ENCODE results near the gene RHOG.
A peak's percentile ranks its signal among the peaks of the same experiment; 100 is the strongest.
"Not testable (repeated sequence)": the region's sequence is repeated elsewhere in the genome, so short reads cannot be mapped to it uniquely, and the experiment has no call there.

Gene RHOG

GRCh38 chr11:3832816-3833215, 7.9 kb downstream of the RHOG start:
- no peak for DNase-seq

- peak; percentile 33 for DNase-seq
Measured at GRCh38 chr11:3831378-3832239, 9.2 kb downstream of the RHOG start.

- no peak for DNase-seq
Measured at GRCh38 chr11:3830730-3831129, 10.0 kb downstream of the RHOG start.

- no peak for DNase-seq
Measured at GRCh38 chr11:3830088-3830487, 10.7 kb downstream of the RHOG start.

DNA sequence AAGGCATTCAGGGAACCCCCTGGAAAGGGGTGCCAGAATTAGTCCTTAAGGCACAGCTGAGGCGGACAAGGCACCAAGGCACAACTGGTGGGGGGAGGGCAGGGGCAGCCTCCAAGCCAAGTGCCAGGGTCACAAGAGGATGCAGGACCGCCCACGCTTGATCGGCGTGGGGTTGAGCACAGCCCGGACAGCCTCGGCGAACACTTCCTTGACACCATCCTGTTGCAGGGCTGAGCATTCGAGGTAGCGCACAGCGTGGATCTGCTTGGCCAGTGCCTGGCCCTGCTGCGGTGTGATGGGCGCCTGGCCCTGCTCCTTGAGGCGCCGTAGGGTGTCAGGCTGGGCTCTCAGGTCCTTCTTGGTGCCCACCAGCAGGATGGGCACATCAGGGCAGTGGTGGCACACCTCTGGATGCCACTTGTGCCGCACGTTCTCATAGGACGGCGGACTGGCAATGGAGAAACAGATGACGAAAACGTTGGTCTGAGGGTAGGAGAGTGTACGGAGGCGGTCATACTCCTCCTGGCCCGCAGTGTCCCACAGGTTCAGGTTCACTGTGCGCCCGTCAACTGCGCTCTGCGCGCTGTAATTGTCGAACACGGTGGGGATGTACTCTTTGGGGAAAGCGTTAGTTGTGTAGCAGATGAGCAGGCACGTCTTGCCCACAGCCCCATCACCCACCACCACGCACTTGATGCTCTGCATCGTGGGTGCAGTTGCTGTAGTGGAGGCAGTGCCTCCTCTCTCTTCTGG, 13.1 kb downstream of the RHOG start:
- DNase-seq = no peak

- DNase-seq = no peak
Measured at GRCh38 chr11:3826721-3827120, 14.0 kb downstream of the RHOG start.

GRCh38 chr11:3825473-3826154, 15.1 kb downstream of the RHOG start:
- DNase-seq = peak; percentile 53

GRCh38 chr11:3824714-3825472, 15.9 kb downstream of the RHOG start:
- DNase-seq = peak; percentile 96

DNA sequence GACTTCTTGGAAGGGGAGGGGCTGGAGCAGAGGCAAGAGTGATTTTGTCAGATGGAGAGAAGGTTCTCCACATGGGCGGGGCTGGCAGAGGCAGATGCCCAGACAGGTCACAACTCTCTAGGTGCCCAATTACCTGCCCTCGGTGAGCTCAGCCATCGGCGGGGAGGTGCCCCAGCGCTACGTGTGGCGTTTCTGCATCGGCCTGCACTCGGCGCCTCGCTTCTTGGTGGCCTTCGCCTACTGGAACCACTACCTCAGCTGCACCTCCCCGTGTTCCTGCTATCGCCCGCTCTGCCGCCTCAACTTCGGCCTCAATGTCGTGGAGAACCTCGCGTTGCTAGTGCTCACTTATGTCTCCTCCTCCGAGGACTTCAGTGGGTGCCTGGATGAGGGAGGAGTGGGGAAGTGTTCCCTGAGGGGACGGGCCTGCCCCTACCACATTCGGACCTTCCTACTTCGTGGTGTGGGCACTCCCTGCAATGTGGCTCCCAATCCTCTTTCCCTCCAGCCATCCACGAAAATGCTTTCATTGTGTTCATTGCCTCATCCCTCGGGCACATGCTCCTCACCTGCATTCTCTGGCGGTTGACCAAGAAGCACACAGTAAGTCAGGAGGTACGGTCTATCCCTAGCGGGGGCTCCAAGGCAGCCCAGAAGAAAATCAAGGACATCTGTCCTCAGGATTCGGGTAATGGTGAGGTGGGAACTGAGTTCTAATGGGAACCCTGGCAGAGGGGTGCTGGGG, 16.8 kb downstream of the RHOG start:
- DNase-seq = no peak

DNA sequence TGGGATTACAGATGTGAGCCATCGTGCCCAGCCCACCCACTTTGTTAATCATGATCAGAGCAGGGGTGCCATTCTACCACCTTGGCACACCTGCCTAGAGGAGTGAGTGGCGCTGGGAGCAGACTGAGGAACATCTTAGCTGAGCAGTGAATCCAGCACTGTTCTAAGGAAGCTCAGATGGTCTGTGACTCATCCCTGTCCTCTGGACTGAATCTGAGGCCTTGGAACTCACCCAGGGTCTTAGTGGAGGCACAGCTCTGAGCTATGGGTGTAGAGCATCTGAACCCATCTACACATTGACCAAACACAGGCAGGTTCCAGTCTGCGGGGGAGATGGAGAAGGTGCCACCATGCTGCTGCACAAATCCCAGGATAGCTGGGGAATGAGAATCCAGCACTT, 17.5 kb downstream of the RHOG start:
- no peak for DNase-seq

DNA sequence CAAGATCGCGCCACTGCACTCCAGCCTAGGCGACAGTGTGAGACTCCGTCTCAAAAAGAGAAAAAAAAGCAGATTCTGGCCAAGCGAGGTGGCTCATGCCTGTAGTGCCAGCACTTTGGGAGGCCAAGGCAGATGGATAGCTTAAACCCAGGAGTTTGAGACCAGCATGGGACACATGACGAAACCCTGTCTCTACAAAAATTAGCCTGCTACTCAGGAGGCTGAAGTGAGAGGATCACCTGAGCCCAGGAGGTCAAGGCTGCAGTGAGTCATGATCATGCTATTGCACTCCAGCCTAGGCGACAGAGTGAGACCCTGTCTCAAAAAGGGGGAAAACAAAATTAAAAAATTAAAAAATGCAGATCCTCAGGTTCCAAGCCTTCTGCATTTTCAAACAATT, 18.4 kb downstream of the RHOG start:
- no peak for DNase-seq

DNA sequence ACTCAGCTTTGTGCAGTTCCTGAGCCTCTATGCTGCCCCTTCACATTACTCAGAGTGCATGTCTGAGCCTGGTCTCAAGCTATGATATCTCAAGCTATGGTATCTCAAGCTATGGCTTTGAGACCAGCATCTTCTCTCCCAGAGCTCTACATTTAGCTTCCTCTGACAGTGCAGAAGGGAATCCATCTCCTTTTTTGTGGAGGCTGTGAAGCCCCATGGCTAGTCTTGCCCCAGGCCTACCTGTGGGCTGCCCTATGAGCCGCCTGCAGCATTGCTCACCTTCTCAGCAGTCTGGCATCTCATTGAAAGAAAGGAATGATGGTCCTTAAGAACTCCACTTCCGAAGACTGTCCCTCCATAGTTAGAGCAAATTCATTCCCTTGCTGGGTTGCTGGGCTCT, 19.8 kb downstream of the RHOG start:
- no peak for DNase-seq

DNA sequence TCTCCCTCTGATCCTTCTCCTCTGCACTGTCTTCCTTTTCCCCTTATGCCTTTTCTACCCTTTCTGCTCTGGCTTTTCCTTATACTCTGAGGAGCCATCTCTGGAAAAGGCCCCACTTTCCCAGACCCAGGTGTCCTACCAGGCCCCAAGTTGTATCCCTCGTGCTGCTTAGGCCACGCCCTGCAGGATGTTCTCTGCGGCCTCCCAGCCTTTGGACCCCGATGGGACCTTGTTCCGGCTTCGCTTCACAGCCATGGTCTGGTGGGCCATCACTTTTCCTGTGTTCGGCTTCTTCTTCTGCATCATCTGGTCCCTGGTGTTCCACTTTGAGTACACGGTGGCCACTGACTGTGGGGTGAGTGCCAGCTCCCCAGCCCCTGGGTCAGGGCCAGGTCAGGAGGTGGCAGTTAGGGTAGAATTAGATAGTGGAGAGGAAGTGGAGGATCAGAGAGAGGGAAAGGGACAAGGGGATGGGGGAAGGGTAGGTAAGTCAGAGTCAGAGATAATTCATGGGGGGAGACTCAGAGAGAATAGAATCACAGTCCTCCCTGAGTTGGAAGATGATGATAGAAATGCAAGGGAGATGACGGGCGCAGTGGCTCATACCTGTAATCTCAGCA, 23.5 kb downstream of the RHOG start:
- DNase-seq = peak; percentile 57

DNA sequence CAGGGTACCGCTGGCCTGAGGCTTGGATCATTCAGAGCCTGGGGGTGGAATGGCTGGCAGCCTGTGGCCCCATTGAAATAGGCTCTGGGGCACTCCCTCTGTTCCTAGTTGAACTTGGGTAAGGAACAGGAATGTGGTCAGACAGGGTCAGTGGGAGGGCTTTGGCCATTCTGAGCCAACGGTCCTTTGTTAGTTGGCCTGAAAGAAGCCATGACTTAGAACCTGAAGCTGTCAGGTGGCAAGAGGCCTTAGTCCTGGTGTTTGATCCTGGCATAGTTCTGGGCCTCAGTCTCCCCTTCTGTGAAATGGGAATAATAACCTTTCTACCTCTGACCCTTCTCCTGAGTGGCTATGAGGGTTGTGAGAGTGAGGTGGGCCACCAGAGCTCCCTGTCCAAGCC, 24.1 kb downstream of the RHOG start:
- no peak for DNase-seq

- DNase-seq = no peak
Measured at GRCh38 chr11:3815845-3816244, 24.9 kb downstream of the RHOG start.

GRCh38 chr11:3814832-3815231, 25.9 kb downstream of the RHOG start:
- not testable (repeated sequence) for DNase-seq

DNA sequence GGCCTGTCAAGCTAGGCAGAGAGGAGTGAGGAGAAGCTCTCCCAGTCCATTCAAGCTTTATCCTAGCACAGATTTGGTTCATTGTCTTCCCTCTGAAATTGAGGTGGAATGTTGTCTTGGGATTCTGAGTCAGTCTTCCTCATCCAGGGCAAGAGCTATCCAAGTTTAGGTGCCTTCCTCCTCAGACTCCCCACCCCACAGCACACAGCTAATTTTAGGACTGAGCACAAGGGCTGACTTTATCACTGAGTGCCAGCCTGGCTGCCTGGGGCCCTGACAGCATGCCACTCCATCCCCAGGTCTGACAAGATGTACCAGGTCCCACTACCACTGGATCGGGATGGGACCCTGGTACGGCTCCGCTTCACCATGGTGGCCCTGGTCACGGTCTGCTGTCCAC, 29.8 kb downstream of the RHOG start:
- DNase-seq = no peak

- no peak for DNase-seq
Measured at GRCh38 chr11:3810446-3810845, 30.3 kb downstream of the RHOG start.

- no peak for DNase-seq
Measured at GRCh38 chr11:3809624-3809928, 31.2 kb downstream of the RHOG start.

GRCh38 chr11:3808861-3809623, 31.7 kb downstream of the RHOG start:
- peak; percentile 90 for DNase-seq
